ENCODE data around the gene SORCS2. TPM values are rescaled to one million over a fixed set of nuclear protein-coding genes. Genes with fewer than 3 reads are reported as not detected.

The SORCS2 gene
- total and polyA plus RNA-seq, 12 donors: 0.67 to 15.5 (median 1.3) TPM

GRCh38 chr4:7383266-7383665, 190.9 kb downstream of the SORCS2 start:
- no peak for TF ChIP-seq POLR2A (IDR thresholded peaks at IDR 0.05)
- peak in 1 of 7 donors; percentile 25 for DNase-seq
- no peaks in the 10 kb centered on the region for H3K27me3 ChIP-seq
- H3K27ac ChIP-seq: no peak overlapping the region
- WGBS, 4 donors: 82 to 92% (median 86%) methylated on average over 8 of the region's 8 CpGs
- H3K4me3 ChIP-seq: no peak overlapping the region
- no peaks in the 10 kb centered on the region for H3K4me1 ChIP-seq (replicated peaks in 1 of 2)
- intact Hi-C loops (cut with DNase I): no loop called here
- no peaks in the 10 kb centered on the region for H3K9me3 ChIP-seq (replicated peaks in 1 of 3)
- H3K36me3 ChIP-seq (replicated peaks in 1 of 2): no peaks in the 10 kb centered on the region

GRCh38 chr4:7384003-7384928, 191.9 kb downstream of the SORCS2 start:
- no peaks in the 10 kb centered on the region for H3K27me3 ChIP-seq
- no peak overlapping the region for H3K4me3 ChIP-seq
- H3K36me3 ChIP-seq (replicated peaks in 1 of 2): no peaks in the 10 kb centered on the region
- 74 to 84% (median 80%) methylated on average over 17 to 28 of the region's 28 CpGs for WGBS, 4 donors
- no peaks in the 10 kb centered on the region for H3K9me3 ChIP-seq (replicated peaks in 1 of 3)
- H3K4me1 ChIP-seq (replicated peaks in 1 of 2): no peaks in the 10 kb centered on the region
- TF ChIP-seq POLR2A (IDR thresholded peaks at IDR 0.05): no peak
- no peak for TF ChIP-seq CTCF (IDR thresholded peaks at IDR 0.05)
- no peak overlapping the region for H3K27ac ChIP-seq
- DNase-seq: peak in 1 of 7 donors; percentile 30
- intact Hi-C loops (cut with DNase I): no loop called here

- H3K4me1 ChIP-seq (replicated peaks in 1 of 2): no peaks in the 10 kb centered on the region
- 59 to 70% (median 65%) methylated on average over 9 to 12 of the region's 12 CpGs for WGBS, 4 donors
- no peaks in the 10 kb centered on the region for H3K36me3 ChIP-seq (replicated peaks in 1 of 2)
- no peak overlapping the region for H3K4me3 ChIP-seq
- peak in 1 of 7 donors; percentile 24 for DNase-seq
- H3K27ac ChIP-seq: no peak overlapping the region
- intact Hi-C loops (cut with DNase I): no loop called here
- H3K9me3 ChIP-seq (replicated peaks in 1 of 3): no peaks in the 10 kb centered on the region
- TF ChIP-seq POLR2A (IDR thresholded peaks at IDR 0.05) (no peak), CTCF (IDR thresholded peaks at IDR 0.05) (no peak)
- H3K27me3 ChIP-seq: no peaks in the 10 kb centered on the region
Measured at GRCh38 chr4:7384929-7385890, 192.9 kb downstream of the SORCS2 start.

DNA sequence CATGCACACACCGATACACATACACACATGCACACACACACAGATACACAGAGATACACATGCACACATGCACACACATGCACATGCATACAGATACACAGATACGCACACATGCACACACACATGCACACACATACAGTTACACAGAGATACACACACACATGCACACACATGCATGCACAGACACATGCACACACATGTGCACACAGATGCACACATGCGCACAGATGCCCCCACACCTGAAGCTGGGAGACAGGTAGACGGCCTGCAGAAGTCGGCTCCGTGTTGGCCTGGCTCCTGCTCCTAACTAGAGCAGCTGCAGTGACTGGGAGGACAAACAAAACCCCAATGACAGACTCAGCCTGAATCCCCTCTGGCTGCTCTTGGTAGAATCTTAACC, 195.6 kb downstream of the SORCS2 start:
- H3K27ac ChIP-seq: no peak overlapping the region
- no peaks in the 10 kb centered on the region for H3K27me3 ChIP-seq
- WGBS, 4 donors: 90 to 95% (median 93%) methylated on average over 2 to 6 of the region's 6 CpGs
- no peaks in the 10 kb centered on the region for H3K36me3 ChIP-seq (replicated peaks in 1 of 2)
- intact Hi-C loops (cut with DNase I): no loop called here
- no peaks in the 10 kb centered on the region for H3K9me3 ChIP-seq (replicated peaks in 1 of 3)
- no peak overlapping the region for H3K4me3 ChIP-seq
- TF ChIP-seq POLR2A (IDR thresholded peaks at IDR 0.05) (no peak), CTCF (IDR thresholded peaks at IDR 0.05) (no peak)
- DNase-seq: peak in 1 of 7 donors; percentile 18
- H3K4me1 ChIP-seq (replicated peaks in 1 of 2): no peaks in the 10 kb centered on the region
